MCF 10A (cell line): ENCODE data around the gene OR8A1. TPM values are rescaled to one million over a fixed set of nuclear protein-coding genes. Genes with fewer than 3 reads are reported as not detected.

Experiments
- BruUV-seq: library from RNA; stranded (reverse); fragments of 400-500 nt; replicated peaks from 2 replicates; lab custom pipeline; 2021; lab: Mats Ljungman, UMichigan
- CTCF ChIA-PET: fragments of 300-600 bp; sonication (Branson Sonifier 250); formaldehyde crosslinking; extraction: SDS; loops from one replicate; lab custom pipeline; 2021; ENCODE audit warnings: antibody characterized with exemption, inconsistent platforms; lab: Yijun Ruan, JAX
- POLR2A ChIA-PET: fragments of 300-600, 350-650 bp; sonication (Branson Sonifier 250); formaldehyde crosslinking; extraction: SDS; loops from one replicate; lab custom pipeline; 2020; ENCODE audit warnings: antibody characterized with exemption, inconsistent platforms; lab: Yijun Ruan, JAX
- DNase-seq: peaks from one replicate; pipeline ENCODE4 v3.0.0-alpha.2; 2018; ENCODE audit not compliant: unreplicated experiment
- H3K27ac Mint-ChIP-seq: one replicate; pipeline ENCODE4 v1.8.0; 2022; ENCODE audit warnings: mild to moderate bottlenecking, low read depth, mixed read lengths; ENCODE audit not compliant: unreplicated experiment
- H3K27me3 Mint-ChIP-seq: one replicate; pipeline ENCODE4 v1.8.0; 2022; ENCODE audit warnings: mixed read lengths; ENCODE audit not compliant: insufficient read depth, unreplicated experiment
- H3K36me3 Mint-ChIP-seq: one replicate; pipeline ENCODE4 v1.8.0; 2022; ENCODE audit warnings: mild to moderate bottlenecking, moderate library complexity, mixed read lengths; ENCODE audit not compliant: insufficient read depth, unreplicated experiment
- H3K4me1 Mint-ChIP-seq: one replicate; pipeline ENCODE4 v1.8.0; 2022; ENCODE audit warnings: mixed read lengths; ENCODE audit not compliant: insufficient read depth, unreplicated experiment
- H3K4me3 Mint-ChIP-seq: one replicate; pipeline ENCODE4 v1.8.0; 2022; ENCODE audit warnings: mild to moderate bottlenecking, moderate library complexity, mixed read lengths; ENCODE audit not compliant: unreplicated experiment
- H3K9me3 Mint-ChIP-seq: one replicate; pipeline ENCODE4 v1.8.0; 2022; ENCODE audit warnings: mixed read lengths; ENCODE audit not compliant: unreplicated experiment
- CTCF ChIP-seq: fragments of 200-600 bp; IDR thresholded peaks from one replicate; pipeline ENCODE4 v1.8.0; 2022; ENCODE audit warnings: antibody characterized with exemption, mild to moderate bottlenecking; ENCODE audit not compliant: unreplicated experiment
- intact Hi-C: fragments of 100-400 bp; cut with micrococcal nuclease; formaldehyde crosslinking; loops from 2 replicates; pipeline ENCODE4 v1.14.1; 2022
- total RNA-seq: library from RNA; stranded (reverse); gene quantifications from 2 replicates; pipeline ENCODE4 v1.2.3, GENCODE V29; 2022

OR8A1 gene
- total RNA-seq, 1 experiment from 2014 or later: not detected

DNA sequence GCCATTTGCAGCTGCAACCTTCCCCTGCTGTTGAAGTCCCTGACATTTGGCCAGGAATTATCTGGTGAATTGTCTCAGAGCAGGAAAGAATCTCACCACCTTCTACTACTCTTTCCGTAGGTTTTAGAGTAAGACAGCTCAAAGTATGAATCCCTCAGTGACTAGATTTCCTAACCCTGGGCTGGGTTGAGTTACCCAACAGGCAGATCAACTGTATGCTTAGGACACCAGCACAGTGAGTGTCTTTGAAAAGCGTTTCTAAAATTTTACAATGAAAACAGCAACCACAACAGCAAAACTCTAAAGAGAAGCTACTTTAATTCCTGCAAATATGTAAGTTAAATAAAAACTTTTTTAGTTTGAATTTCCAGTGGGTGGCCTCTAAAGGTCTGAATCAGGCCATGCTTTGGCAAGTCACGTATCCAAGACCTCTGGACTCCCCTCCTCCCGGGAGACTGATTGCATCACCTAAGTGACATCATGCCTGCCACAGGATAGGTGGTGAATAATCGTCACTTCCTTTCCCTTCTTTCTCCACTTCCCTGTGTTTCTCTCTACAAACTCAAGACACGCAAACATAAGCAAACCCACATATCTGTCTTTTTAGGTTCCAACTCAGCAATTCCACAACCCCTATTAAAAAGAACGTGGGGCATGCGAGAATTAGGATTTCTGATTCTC, 34.1 kb upstream of the OR8A1 start:
- no peak for TF ChIP-seq CTCF
- intact Hi-C loops: no loop called here
- ChIA-PET POLR2A (no interaction called here), CTCF (no interaction called here)
- no peak overlapping the region for H3K4me3 Mint-ChIP-seq
- peaks cover 6% of the 10 kb centered on the region for H3K36me3 Mint-ChIP-seq
- no peaks in the 10 kb centered on the region for H3K9me3 Mint-ChIP-seq
- BruUV-seq: no TSS peak
- DNase-seq: no peak
- peaks cover 10% of the 10 kb centered on the region for H3K4me1 Mint-ChIP-seq
- H3K27me3 Mint-ChIP-seq: peaks cover 15% of the 10 kb centered on the region
- H3K27ac Mint-ChIP-seq: no peak overlapping the region

DNA sequence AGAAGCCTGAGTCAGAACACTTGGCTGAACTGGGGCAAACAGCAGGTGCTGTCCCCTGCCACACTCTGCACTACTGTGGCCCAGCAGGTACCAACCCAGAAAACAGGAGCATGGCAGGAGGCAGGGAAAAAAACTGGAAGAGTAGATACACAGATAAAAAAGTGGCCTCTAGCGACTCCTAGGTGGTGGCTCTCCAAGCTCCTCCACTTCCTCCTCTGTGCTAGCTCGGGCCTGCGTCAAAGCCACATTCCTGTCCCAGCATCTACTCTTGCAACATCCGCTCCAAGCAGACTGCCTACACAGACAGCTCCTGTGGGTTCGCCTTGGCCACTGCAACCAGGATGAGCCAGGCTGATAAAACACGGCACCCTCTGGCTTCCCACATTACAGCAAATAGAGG, 33.3 kb upstream of the OR8A1 start:
- peak; percentile 67 for DNase-seq
- intact Hi-C loops: no loop called here
- Mint-ChIP-seq H3K4me1 (peaks cover 10% of the 10 kb centered on the region), H3K27ac (no peak overlapping the region), H3K27me3 (peaks cover 7% of the 10 kb centered on the region), H3K36me3 (peaks cover 6% of the 10 kb centered on the region), H3K9me3 (no peaks in the 10 kb centered on the region), H3K4me3 (no peak overlapping the region)
- no peak for TF ChIP-seq CTCF
- CTCF ChIA-PET: no interaction called here
- POLR2A ChIA-PET: no interaction called here
- BruUV-seq: no TSS peak

- Mint-ChIP-seq H3K4me3 (no peak overlapping the region), H3K4me1 (peaks cover 10% of the 10 kb centered on the region), H3K36me3 (peaks cover 6% of the 10 kb centered on the region), H3K27me3 (peaks cover 15% of the 10 kb centered on the region), H3K27ac (no peak overlapping the region), H3K9me3 (no peaks in the 10 kb centered on the region)
- no TSS peak for BruUV-seq
- ChIA-PET CTCF (interaction anchor here (0.8 kb wide), 1 partner anchor 13 kb away, joined by 6 read pairs; no protein-coding TSS in a partner anchor), POLR2A (no interaction called here)
- no peak for TF ChIP-seq CTCF
- peak; percentile 58 for DNase-seq
- intact Hi-C loops: no loop called here
Observed at GRCh38 chr11:124538019-124538418, 31.8 kb upstream of the OR8A1 start.

DNA sequence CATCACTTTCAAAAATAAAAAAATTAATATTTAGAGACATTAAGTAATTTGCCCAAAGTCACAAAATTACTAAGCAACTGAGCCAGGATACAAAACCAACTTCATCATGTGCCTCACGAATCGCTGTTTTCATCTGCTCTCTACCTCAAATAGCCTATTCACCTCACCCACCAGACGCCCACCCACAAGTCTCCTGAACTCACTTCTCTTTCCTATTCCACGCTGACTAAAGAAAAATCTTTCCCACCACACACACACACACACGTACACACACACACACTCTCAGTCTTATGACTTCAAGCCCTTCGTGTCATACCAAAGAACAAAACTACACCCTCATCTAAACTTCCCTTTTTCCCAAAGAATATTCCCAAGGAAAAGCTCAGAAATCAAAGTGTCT, 28.6 kb upstream of the OR8A1 start:
- H3K27ac Mint-ChIP-seq: no peak overlapping the region
- TF ChIP-seq CTCF: no peak
- CTCF ChIA-PET: interaction anchor here (0.7 kb wide), 1 partner anchor 166 kb away, joined by 3 read pairs; no protein-coding TSS in a partner anchor
- H3K36me3 Mint-ChIP-seq: peaks cover under 1% of the 10 kb centered on the region
- H3K4me1 Mint-ChIP-seq: peaks cover 7% of the 10 kb centered on the region
- intact Hi-C loops: no loop called here
- no peak for DNase-seq
- no TSS peak for BruUV-seq
- H3K27me3 Mint-ChIP-seq: peaks cover 42% of the 10 kb centered on the region
- H3K4me3 Mint-ChIP-seq: no peak overlapping the region
- POLR2A ChIA-PET: no interaction called here
- no peaks in the 10 kb centered on the region for H3K9me3 Mint-ChIP-seq
